ENCODE data around the gene FAM53B. TPM values are rescaled to one million over a fixed set of nuclear protein-coding genes. Genes with fewer than 3 reads are reported as not detected.

The FAM53B gene
- total RNA-seq, 1 experiment from 2014 or later = 14.9 TPM

DNA sequence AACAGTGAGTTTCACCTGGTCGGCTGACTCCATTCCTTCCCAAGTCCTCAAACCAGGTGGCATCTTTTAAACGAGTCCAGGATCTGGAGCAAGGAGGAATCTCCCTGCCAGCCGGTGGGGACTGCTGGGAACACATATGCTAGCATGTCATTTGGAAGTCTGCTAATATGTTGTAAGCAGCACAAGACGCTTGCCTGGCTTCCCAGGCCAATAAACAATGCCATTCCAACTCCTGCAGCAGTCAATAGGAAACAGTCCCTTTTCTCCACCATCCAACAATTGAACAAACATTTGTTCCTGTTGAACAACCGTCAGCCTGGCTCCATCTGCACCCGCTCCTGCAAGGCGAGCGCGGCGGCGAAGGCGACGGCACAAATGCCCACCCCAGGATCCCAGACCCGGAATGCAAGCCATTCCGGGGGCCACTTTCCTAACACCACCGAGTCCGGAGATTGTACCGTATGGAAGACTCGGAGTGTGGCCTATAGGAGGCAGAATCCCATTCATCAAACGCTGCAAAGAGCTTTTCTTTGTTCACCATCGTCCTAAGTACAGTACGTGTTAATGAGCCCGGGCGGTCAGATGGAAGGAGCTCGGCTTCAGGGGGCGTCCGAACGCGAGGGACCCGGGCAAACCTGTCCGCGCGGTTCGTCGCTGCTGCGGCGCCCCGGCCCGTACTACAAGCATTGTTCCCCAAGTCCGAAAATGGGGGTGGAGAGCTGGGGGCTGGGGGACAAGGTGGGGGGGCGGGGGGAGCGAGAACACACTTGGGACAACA is 1.6 kb downstream of the FAM53B start:
- POLR2A ChIA-PET = interaction anchor here (0.6 to 3.9 kb wide), 13 partner anchors 9 to 325 kb away, joined by 3 to 30 read pairs (median 4); partner anchors contain the start of genes ABRAXAS2, EEF1AKMT2 and OAT
- DNase-seq (ENCODE audit: unreplicated experiment) = peak; percentile 52
- TSS peak; percentile 8 for BruUV-seq (replicated peaks)

DNA sequence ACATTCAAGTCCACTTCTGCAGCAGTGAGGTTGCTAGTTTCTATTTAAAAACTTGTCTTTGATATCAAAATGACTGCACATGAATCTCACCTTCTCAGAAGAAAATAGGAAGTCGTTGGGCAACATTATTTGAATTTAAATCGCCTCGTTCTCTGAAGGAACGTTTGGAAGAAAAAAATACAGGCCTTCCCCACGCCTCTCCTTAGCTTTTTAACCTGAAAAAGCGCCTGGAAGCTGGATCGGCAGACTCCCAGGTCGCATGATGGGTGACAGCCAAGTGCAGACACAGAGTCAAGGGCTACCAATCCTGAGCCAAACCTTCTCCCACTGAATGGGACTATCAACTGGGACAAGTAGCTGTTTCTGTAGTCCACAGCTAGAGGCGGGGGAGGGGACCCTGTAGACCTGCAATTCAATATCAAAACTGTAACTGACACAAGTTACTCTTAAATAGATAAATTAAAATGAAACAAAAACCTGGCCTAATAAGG is 2.2 kb downstream of the FAM53B start:
- ChIA-PET CTCF (interaction anchor here (0.6 to 4.9 kb wide), 42 partner anchors 8 to 356 kb away, joined by 3 to 45 read pairs (median 4); partner anchors contain the start of gene EEF1AKMT2), POLR2A (interaction anchor here (0.6 to 3.9 kb wide), 22 partner anchors 9 to 325 kb away, joined by 3 to 30 read pairs (median 4); partner anchors contain the start of genes ABRAXAS2, EEF1AKMT2 and OAT)
- Mint-ChIP-seq H3K4me3 (ENCODE audit: unreplicated experiment) (peak overlapping the region; percentile 85), H3K27me3 (ENCODE audit: insufficient read depth, unreplicated experiment) (no peaks in the 10 kb centered on the region), H3K9me3 (ENCODE audit: unreplicated experiment) (no peaks in the 10 kb centered on the region), H3K36me3 (ENCODE audit: insufficient read depth, unreplicated experiment) (peaks cover 6% of the 10 kb centered on the region), H3K27ac (ENCODE audit: low read depth, unreplicated experiment) (no peak overlapping the region), H3K4me1 (ENCODE audit: insufficient read depth, unreplicated experiment) (peaks cover 43% of the 10 kb centered on the region)
- intact Hi-C loops (cut with micrococcal nuclease) = loop anchor here (1.0 to 5.0 kb wide), 7 partner anchors 35 to 747 kb away; no protein-coding TSS in a partner anchor
- TF ChIP-seq CTCF (IDR thresholded peaks at IDR 0.05; ENCODE audit: unreplicated experiment) = no peak
- DNase-seq (ENCODE audit: unreplicated experiment) = peak; percentile 2
- no TSS peak for BruUV-seq (replicated peaks)

More for the DNA sequence above, 1.6 kb downstream of the FAM53B start:
- H3K9me3 Mint-ChIP-seq (ENCODE audit: unreplicated experiment) = no peaks in the 10 kb centered on the region
- H3K27ac Mint-ChIP-seq (ENCODE audit: low read depth, unreplicated experiment) = no peak overlapping the region
- H3K4me3 Mint-ChIP-seq (ENCODE audit: unreplicated experiment) = peak overlapping the region; percentile 85
- H3K36me3 Mint-ChIP-seq (ENCODE audit: insufficient read depth, unreplicated experiment) = peaks cover 9% of the 10 kb centered on the region
- intact Hi-C loops (cut with micrococcal nuclease) = loop anchor here (5.0 kb wide), 2 partner anchors 35 to 95 kb away; no protein-coding TSS in a partner anchor
- no peaks in the 10 kb centered on the region for H3K27me3 Mint-ChIP-seq (ENCODE audit: insufficient read depth, unreplicated experiment)
- H3K4me1 Mint-ChIP-seq (ENCODE audit: insufficient read depth, unreplicated experiment) = peaks cover 39% of the 10 kb centered on the region
- peak; percentile 29 for TF ChIP-seq CTCF (IDR thresholded peaks at IDR 0.05; ENCODE audit: unreplicated experiment)
- CTCF ChIA-PET = interaction anchor here (0.6 to 4.9 kb wide), 24 partner anchors 10 to 1150 kb away, joined by 3 to 45 read pairs (median 5); no protein-coding TSS in a partner anchor

DNA sequence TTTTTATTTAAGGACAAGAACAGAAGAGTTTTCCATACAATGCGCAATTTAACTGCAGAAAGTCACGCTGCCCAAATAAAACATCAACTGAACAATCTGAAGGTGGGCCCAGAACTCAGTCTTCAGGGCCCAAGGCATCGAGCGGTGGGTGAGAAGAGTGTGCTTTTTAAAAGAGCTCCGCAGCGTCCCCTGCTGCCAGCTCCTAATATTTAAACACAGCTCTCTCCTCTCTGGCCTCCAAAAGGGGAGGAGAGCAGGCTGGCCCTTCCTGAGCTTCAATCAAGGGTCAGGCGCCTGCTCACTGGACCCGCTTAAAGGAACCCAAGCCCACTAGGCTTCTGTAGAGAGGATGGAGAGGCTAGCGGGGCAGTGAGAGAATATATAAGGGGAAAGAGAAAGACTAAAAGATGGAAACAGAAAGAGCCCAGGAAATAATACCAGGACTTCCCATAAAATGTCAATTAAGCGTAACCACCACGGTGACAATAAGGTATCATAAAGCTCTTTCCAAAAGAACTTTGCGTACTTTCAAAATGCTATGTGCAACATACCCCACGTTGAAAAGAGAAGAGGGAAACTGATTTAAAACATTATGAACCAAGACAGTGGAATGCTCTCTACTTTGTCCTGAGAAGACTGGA is 2.8 kb downstream of the FAM53B start:
- POLR2A ChIA-PET = interaction anchor here (0.6 to 3.9 kb wide), 27 partner anchors 8 to 384 kb away, joined by 3 to 30 read pairs (median 4); partner anchors contain the start of genes ABRAXAS2, EEF1AKMT2, LHPP and OAT
- H3K36me3 Mint-ChIP-seq (ENCODE audit: insufficient read depth, unreplicated experiment) = peaks cover 8% of the 10 kb centered on the region
- H3K27me3 Mint-ChIP-seq (ENCODE audit: insufficient read depth, unreplicated experiment) = no peaks in the 10 kb centered on the region
- H3K27ac Mint-ChIP-seq (ENCODE audit: low read depth, unreplicated experiment) = peak overlapping the region; percentile 73
- intact Hi-C loops (cut with micrococcal nuclease) = loop anchor here (1.0 to 5.0 kb wide), 7 partner anchors 34 to 747 kb away; no protein-coding TSS in a partner anchor
- no peaks in the 10 kb centered on the region for H3K9me3 Mint-ChIP-seq (ENCODE audit: unreplicated experiment)
- H3K4me1 Mint-ChIP-seq (ENCODE audit: insufficient read depth, unreplicated experiment) = peaks cover 48% of the 10 kb centered on the region
- no TSS peak for BruUV-seq (replicated peaks)
- TF ChIP-seq CTCF (IDR thresholded peaks at IDR 0.05; ENCODE audit: unreplicated experiment) = peak; percentile 79
- peak overlapping the region; percentile 85 for H3K4me3 Mint-ChIP-seq (ENCODE audit: unreplicated experiment)
- CTCF ChIA-PET = interaction anchor here (0.6 to 4.9 kb wide), 48 partner anchors 8 to 356 kb away, joined by 3 to 45 read pairs (median 4); partner anchors contain the start of gene EEF1AKMT2
- DNase-seq (ENCODE audit: unreplicated experiment) = peak; percentile 86

Measured in MCF 10A (cell line).